NCI-H128 (cell line): Measurements from ENCODE around the gene DDR2.

ENCODE experiments used
- DNase-seq: peaks from one replicate; lab custom pipeline; 2025; ENCODE audit not compliant: unreplicated experiment; lab: John Stamatoyannopoulos, UW

The DDR2 gene

DNA sequence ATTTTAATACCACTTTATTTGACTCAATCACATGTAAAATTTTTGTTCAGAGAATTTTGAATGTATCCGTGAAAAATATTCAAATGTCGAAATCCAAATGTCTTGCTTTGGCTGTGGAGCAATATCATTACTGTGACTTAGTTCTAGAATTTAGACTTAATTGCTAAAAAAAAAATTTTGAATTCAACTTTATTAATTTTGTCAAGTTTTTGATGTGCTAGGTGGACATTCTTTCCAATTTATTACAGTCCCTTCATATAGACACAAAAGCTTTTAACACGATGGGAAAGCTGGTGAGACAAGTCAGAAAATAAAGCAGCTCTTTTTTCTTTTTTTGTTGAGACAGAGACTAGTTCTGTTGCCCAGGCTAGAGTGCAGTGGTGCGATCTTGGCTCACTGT, 62.6 kb downstream of the DDR2 start:
- no peak for DNase-seq

DNA sequence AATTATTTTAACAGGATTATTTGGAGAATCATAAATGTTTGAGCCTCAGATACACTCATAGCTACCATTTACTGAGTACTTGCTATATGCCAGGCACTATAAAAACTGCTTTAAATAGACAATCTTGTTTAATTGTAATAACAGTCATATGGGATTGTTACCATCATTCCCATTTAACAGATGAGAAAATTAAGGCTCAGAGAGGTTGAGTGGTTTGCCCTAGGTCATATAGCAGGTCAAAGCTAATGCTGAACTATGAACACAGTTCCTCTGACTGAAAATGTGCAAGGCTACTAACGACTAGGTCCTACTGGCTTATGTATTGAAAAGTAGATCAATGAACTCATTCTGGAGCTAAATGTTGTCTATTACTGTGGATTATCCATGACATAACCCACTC, 63.4 kb downstream of the DDR2 start:
- DNase-seq = no peak

DNA sequence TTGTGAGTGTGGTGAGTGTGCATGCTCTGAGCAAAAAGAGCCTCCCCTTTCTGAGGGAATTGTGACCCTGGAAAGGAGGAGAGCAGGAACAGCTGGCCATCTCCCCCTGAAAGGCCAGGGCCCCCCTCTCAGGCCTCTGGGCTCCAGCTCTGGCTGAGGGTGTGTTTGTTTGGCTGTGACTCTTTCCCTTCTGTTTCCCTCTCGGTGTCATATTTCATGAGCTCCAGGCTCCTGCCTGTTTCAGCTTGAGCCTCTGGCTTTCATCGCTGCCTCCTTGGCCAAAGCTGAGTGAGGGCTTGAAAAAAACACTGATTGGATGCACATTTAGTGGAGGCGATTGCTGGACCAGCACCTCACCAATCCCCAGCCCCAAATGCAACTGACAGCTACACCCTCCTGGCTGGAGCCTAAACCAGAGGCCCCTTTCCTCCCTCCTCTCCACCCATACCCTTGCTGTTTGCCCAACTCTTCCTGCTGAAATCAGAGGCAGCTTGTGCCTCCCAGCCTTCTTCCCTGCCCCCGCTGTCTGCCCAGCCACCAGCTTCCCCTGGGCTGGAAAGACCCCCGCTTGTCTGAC, 64.1 kb downstream of the DDR2 start:
- peak; percentile 77 for DNase-seq

DNA sequence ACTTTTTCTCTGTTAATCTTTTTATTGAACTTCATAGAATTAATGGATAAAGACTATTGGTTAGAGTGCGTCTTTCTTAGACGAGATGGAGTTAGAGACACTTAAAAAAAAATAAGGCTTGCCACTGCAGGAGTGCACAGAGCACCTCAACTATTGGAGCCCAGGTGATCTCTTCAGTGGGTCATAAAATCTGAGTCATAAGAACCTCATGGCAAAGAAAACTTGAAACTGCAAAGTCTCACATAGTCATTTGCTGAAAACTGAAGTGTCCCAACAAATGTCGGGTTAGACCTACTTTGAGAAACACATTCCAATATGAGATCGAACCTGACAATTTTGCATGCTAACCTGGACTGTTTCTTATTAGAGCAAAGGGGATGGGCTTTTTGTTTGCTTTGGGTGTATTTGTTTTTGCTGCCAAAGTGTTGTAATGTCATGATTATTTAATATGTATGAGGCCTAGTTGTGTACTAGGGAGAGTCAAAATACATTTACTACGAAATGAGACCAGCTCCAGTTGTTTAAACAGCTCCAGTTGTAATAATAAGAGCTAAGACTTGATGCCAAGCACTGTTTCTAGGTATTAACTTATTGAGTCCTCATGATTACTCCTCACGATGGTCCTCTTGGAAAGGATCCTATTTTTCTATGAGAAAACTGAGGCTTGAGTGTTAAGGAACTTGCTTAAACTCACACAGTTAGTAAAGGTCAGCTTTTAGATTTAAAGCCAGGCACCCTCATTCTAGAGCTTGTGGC, 65.1 kb downstream of the DDR2 start:
- DNase-seq = no peak

DNA sequence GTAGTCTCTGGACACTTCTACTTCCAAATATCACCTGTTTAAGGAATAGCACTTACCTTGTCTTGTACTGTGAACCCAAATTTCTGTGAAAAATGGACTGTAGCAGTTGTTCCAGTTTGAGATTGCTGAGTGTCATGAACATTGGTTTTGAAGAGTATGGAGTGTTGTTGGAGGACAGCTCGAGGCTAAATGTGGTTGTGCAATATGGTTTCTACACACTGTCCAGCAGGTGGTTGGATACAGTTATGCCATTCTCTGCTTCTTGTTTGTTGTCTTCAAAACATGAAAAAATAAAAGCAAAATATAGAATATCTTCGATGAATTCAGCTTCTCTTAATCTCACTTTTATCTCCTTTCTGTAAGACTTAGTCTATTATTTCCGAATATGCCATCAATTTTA, 67.1 kb downstream of the DDR2 start:
- DNase-seq = no peak

DNA sequence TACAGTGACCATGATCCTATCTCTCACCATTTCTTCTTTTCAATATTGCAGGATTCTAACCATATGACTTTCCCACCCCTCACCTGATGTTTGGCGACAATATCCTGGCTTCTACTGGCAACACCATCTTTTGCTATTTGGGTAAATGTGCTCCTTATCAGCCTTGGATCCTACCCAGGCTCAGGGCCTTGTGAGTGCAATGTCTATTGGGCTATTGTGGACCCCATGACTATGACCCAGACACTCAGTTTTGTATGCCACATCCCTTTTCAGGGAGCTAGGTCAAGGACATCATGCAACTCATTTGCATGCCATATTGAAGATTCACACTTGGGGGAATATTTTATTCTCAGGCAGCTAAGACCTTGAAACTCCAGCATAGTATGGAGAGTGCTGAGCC, 67.9 kb downstream of the DDR2 start:
- DNase-seq = no peak

DNA sequence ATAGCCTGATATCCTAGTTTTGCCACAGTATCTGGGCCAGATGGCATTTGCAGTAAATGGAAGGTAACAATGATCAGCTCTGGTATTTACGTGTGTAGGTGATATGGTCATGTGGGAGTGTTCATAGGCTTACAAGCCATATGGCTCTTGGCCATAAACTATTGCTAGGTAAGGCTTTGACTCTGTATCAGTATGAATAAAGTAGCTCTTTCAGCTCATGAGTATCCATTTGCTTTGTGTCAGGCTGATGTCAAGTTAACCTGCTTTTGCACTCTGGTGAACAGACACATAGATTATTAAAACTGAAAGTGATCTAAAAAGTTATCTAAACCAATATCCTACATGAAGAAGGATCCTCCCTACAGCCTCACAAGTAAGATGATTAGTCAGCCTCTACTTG, 69.0 kb downstream of the DDR2 start:
- no peak for DNase-seq

DNA sequence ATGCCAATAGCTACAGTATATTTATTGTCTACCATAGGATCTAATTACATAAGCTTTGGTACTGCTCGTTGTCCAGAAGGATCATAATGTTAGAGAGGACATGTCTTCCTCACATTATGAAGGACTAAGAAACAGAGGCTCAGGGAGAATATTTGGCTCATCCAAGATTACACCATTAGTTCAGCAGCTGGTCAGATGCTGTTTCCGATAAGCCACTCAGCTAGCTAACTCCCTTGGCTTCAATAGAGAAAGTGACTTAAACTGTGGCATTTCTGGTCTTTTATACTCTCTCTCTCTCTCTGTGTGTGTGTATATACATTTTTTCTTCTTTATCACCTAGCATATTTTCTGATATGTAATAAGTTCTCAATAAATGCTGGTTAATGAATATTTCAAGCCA, 70.4 kb downstream of the DDR2 start:
- no peak for DNase-seq

DNA sequence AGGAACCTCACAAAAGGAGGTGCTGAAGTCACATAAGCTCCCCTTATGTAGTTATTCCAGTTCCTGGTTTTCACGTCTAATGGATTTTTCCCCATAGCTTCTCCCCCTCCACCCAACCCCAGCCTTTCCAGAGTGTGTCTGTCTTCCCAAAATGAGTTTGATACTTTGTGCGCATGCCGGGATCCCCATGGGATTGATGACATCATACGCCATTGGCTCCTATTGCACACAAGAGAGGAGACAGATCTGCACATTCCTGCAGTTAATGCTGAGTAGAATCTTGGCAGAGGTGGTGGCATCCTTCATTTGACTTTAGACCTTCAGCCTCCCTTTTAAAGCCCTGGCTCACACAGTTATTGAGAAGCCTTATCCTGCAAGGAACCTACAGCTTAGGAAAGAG, 71.4 kb downstream of the DDR2 start:
- DNase-seq = no peak

DNA sequence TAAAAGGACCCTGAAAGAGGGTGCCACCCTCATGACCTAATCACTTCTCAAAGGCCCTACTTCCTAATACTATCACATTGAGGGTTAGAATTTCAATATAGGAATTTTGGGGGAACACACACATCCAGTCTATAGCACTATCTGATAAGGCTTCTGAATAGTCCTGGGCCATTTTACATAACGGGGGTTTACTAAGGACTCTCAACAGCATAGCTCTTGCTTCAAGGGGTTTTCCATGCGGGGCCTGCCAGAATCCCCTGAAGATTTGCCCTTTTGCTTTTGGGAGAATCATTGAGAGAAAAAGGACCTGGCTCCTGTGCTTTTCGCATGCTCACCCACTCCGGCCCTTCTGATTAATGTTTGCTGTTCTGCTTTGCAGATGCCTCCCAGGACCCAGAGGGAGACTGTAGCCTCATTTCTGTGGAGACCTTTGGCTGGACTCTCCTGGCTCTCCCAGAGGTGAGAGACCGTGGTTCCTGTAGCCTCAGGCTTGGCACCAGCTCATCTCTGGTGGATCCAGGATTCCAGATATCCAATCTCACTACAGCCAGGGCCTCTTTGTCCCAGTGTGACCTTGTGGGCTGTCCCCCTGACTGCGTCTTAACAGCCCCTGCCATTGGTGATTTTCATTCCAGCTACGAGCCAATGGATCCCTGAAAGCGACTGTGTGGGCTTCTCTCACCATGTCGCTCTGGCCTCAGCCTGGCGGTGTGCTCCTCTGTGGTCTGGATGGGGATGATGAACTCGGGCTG, 72.6 kb downstream of the DDR2 start:
- no peak for DNase-seq

DNA sequence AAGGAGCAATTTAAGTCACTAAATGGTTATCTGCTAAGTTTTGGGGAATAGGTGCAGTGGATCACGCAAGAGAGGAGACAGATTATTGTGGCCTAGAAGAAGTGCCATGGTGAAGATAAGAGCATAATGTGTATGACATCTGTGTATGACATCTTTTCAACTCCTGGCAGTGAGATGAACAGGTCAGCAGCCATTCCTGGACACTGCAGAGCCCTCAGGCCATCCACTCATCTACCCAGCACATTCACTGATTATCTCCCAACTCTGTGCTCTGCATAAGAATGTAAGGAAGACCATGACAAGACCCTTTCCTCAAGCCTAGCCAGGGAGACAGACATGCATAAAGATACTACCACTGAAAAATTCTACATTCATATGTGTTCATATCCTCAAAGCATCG, 73.7 kb downstream of the DDR2 start:
- no peak for DNase-seq

DNA sequence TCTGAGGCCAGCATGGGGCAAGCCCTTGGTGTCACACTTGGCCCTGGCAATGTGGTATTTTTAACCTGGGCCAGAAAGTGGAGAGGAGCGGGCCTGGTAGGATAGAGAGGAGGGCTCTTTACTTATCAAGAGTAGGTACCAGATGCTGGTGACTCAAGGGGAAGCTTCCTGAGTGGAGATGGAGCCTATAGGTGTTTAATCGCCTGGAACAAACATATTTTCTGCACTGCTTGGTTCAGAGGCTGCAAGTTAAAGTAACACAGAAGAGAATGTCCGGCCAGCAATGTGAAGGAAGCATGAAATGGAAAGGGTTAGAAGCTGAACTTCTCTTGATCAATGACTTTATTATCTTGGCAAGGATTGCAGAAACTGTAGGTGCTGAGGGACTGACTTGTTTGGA, 74.3 kb downstream of the DDR2 start:
- no peak for DNase-seq

DNA sequence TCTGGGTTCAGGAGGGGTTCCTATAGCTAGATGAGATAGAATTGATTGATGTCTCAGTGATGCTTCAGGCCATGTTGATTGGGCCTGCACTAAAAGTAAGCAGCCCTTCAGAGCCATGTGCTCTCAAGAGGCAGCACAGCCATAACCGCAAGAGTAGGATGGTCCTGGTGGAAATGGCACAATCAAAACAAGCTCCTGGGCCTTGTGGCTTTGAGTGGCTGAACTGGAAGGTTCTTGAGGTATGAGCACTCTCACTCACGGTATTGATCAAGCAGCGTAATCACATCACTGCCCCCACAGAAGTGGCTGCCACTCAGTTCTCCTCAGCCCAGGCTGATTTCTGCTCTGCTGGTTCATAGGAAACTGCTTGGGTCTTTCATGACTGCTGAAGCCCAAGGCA, 76.0 kb downstream of the DDR2 start:
- DNase-seq = no peak

DNA sequence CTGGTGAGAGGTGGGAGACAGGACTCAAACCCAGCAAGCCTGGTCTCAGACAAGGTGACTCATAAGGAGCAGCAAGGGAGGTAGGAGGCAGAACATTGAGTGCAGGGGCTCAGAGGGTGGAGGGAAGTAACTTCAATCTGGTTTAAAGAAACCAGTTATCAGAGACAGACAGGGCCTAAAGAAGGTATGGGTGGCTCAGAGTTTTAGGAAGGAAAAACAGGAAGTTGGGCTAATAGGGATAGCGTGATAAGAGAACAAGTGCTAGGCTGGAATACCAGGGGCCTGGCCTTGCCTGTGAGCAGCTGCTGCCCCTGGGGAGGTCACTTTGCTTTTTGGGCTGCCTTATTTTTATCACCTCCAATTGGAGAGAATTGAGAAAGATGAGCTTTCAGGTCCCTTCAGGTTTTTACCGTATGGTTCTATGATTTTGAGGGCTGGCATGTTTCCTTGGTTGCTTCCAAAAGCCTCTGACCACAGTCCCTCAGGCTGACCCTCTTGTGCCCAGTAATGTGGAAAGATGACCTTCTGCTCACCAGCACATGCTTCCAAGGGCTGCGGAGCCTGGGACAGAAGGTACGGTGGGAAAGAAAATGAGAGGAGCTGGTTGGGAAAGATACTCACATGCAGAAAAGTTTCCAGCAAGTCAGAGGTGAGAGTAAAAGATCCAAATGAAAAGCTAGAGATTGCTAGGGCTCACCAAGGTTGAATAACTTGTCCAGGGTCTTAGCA, 77.0 kb downstream of the DDR2 start:
- DNase-seq = no peak

DNA sequence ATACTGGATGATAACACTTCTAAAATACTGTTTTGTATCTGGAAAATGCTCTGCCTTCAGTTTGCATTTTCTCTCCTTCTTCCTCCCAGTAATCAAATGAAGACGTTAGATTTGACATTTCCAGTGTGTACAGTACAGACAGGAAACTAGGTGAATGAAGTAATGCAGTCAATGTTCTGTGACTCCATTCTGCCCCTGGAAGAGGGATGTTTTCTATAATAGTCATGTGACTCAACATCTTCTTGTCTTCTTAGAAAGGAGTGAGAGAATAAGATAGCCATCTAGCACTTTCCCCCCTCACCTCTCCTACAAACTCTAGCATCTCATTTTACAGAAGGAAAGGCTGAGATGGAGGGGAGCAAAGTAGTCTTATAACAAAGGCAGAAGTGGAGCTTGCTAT, 77.6 kb downstream of the DDR2 start:
- no peak for DNase-seq

DNA sequence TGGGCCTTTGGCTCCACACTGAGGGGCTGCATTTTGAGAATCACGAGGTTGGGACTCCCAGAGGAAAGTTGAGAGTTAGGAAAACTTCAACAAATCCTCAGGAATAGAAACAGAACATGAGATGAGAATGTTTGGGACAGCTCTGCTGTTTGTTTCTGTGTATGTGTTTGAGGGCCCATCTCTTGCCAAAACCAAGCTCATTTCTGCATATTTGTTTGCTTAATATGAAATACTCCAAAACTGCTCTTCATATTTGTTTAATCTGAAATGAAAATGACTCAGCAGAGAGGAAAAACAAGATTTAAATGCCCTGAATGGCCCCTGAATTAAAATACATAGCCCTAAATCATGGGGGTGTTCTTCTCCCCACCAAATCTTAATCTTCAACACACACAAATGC, 78.1 kb downstream of the DDR2 start:
- no peak for DNase-seq

DNA sequence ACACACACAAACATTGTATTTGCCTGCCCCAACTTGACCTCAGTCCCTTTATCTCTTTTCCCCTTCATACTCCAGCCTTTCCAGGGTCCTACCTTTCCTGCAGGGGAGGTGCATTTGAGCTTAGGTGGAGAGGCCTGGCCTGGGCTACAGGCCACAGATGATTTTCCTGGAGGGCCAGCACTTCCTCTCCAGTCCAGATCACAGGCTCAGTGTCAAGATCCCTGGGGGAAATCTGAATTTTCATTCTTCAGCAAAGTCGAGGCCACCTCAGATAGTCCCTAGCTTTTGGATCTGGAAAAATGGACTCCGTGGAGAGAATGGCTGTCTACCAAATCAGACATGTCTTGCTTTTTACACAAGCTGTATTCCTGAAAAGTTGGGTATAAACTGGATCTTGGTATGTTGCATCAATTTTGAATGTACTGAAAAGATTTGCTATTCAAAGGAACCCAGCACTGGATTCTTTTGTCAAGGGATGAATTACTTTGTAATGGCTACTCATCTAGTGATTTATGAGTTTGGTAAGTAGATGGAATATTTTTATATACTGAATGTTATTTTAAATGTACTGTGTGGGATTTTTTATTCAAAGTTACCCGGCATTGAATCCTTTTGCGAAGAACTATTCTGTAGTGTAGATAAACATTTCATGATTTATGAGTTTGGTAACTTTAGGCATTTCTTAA, 78.7 kb downstream of the DDR2 start:
- DNase-seq = no peak

DNA sequence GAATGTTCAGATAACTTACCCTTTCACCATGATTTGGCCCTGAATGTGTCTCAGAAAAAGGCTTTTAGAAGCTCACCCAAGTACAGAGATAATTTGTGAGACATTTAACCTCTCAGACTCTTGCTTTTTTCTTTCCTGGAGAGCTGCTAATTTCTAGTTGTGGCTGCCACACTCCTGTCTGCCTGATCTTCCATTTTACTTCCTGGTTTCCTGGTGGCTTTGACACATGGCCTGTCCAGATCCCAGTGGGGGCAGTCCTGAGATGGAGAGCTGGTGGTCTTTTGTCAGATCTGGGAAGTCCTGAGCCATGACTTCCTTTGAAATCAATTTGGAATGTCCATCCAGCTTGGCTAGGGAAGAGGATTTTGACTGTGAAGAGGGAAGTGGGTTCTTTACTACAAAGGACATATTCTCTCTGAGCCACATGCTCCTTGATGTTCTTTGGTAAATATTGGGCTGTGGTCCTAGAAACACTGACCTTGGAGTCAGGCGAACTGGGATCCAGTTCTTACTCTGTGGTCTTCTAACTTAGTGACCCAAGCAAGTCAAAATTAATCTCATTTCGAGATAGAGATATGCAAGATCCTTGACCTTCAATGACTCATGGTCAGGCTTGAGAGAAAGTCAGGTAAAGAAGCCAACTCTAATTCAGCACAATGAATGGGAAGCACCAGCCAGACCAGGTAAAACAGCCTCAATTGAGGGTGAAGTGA, 80.2 kb downstream of the DDR2 start:
- no peak for DNase-seq

DNA sequence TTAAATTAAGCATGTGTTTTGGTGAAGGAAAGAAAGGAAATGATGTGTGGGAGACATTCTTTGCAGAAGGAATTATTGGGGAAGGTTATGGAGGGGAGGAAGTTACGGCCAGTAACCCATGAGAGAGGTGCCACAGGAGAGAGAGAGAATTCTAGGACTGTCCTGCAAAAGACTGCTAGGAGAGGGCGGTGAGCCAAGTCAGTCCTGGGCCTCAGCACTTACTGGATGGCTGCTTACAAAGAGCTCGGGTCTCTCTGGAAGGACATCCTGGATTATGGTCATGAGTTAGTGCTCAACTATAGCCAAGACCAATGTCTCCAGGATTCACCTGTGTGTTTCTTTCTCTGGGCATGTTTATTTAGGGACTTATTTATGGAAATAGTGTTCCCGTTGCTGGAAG, 83.9 kb downstream of the DDR2 start:
- no peak for DNase-seq

DNA sequence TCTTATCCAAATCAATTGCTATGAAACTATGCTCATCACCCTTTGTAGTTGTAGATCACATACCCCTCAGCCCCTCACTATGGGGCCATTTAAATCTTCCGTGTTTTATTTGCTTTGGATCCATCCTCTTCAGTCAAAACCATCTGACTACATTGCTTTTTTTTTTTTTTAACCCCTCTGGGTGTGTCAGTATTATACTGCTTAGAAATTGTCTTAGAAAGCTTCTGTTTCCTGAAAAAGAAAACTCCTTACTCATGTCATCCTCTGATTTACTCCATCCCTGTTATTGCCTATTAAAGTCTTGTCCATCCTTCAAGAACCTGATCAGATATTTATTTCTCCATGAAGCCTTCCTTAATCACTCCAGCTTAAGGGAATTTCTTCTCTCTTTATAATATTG, 84.3 kb downstream of the DDR2 start:
- DNase-seq = no peak
